WI38 (cell line): ENCODE data around the gene COL24A1.
"Not testable (repeated sequence)": the region's sequence is repeated elsewhere in the genome, so short reads cannot be mapped to it uniquely, and the experiment has no call there.

Experiments used
- H3K4me3 ChIP-seq: 2 replicates; pipeline ENCODE4 v1.5.1; 2011; ENCODE audit warnings: low read depth, mild to moderate bottlenecking, control low read depth, low read length
- CTCF ChIP-seq: IDR thresholded peaks from 2 replicates; pipeline ENCODE4 v1.5.1; 2012; ENCODE audit warnings: low read depth, mild to moderate bottlenecking, control low read depth, low read length

The COL24A1 gene

GRCh38 chr1:85892366-85892765 lies 264.2 kb downstream of the COL24A1 start:
- TF ChIP-seq CTCF = no peak
- H3K4me3 ChIP-seq = no peak overlapping the region

- TF ChIP-seq CTCF = no peak
- no peak overlapping the region for H3K4me3 ChIP-seq
Measured at GRCh38 chr1:85889870-85890269, 266.7 kb downstream of the COL24A1 start.

GRCh38 chr1:85888921-85889320 lies 267.7 kb downstream of the COL24A1 start:
- TF ChIP-seq CTCF = no peak
- H3K4me3 ChIP-seq = no peak overlapping the region

- peak; percentile 12; the same call in 1 of the 2 replicates for TF ChIP-seq CTCF
- no peak overlapping the region for H3K4me3 ChIP-seq
Measured at GRCh38 chr1:85884372-85885035, 272.1 kb downstream of the COL24A1 start.

- no peak overlapping the region for H3K4me3 ChIP-seq
- TF ChIP-seq CTCF = no peak
Measured at GRCh38 chr1:85867189-85867588, 289.4 kb downstream of the COL24A1 start.

- no peak for TF ChIP-seq CTCF
- H3K4me3 ChIP-seq = no peak overlapping the region
Measured at GRCh38 chr1:85865213-85865612, 291.4 kb downstream of the COL24A1 start.

- no peak for TF ChIP-seq CTCF
- H3K4me3 ChIP-seq = no peak overlapping the region
Measured at GRCh38 chr1:85864727-85865126, 291.8 kb downstream of the COL24A1 start.

GRCh38 chr1:85863639-85864038 lies 292.9 kb downstream of the COL24A1 start:
- H3K4me3 ChIP-seq = not testable (repeated sequence)
